Activated CD4-positive, alpha-beta memory T cell treated with anti-CD3 and anti-CD28 coated beads, Interleukin-2, amount 10 ng/mL, durations not matched to agents 7 days and 5 days (primary cell): ENCODE measurements around the gene NRTN. TPM values are rescaled to one million over a fixed set of nuclear protein-coding genes. Genes with fewer than 3 reads are reported as not detected.
"Not testable (repeated sequence)": the region's sequence is repeated elsewhere in the genome, so short reads cannot be mapped to it uniquely, and the experiment has no call there.

Source experiments
- CTCF ChIA-PET: fragments of 350-600 bp; sonication (Branson Sonifier 250); formaldehyde crosslinking; loops from one replicate; lab custom pipeline; 2021; ENCODE audit warnings: antibody characterized with exemption, inconsistent platforms; lab: Charles Lee
- POLR2A ChIA-PET: fragments of 350-600 bp; sonication (Branson Sonifier 250); formaldehyde crosslinking; loops from one replicate; lab custom pipeline; 2021; ENCODE audit warnings: antibody characterized with exemption; lab: Charles Lee
- DNase-seq: peaks from one replicate; pipeline ENCODE4 v3.0.0-alpha.2; 2020
- H3K27ac Mint-ChIP-seq: one replicate; pipeline ENCODE4 v1.8.0; 2021; ENCODE audit warnings: mild to moderate bottlenecking, mixed read lengths
- H3K27me3 Mint-ChIP-seq: one replicate; pipeline ENCODE4 v1.8.0; 2021; ENCODE audit warnings: mixed read lengths
- H3K36me3 Mint-ChIP-seq: one replicate; pipeline ENCODE4 v1.8.0; 2021; ENCODE audit warnings: low read depth, mixed read lengths
- H3K4me1 Mint-ChIP-seq: one replicate; pipeline ENCODE4 v1.8.0; 2021; ENCODE audit warnings: mixed read lengths
- H3K4me3 Mint-ChIP-seq: one replicate; pipeline ENCODE4 v1.8.0; 2021; ENCODE audit warnings: mild to moderate bottlenecking, mixed read lengths
- H3K9me3 Mint-ChIP-seq: one replicate; pipeline ENCODE4 v1.8.0; 2021; ENCODE audit warnings: mixed read lengths
- total RNA-seq, 2 experiments: library from RNA; stranded (reverse); gene quantifications; one replicate each; pipeline ENCODE4 v1.2.3, GENCODE V29; 2021

The NRTN gene
- total RNA-seq, 2 experiments from 2014 or later: 0.20 to 0.43 TPM

DNA sequence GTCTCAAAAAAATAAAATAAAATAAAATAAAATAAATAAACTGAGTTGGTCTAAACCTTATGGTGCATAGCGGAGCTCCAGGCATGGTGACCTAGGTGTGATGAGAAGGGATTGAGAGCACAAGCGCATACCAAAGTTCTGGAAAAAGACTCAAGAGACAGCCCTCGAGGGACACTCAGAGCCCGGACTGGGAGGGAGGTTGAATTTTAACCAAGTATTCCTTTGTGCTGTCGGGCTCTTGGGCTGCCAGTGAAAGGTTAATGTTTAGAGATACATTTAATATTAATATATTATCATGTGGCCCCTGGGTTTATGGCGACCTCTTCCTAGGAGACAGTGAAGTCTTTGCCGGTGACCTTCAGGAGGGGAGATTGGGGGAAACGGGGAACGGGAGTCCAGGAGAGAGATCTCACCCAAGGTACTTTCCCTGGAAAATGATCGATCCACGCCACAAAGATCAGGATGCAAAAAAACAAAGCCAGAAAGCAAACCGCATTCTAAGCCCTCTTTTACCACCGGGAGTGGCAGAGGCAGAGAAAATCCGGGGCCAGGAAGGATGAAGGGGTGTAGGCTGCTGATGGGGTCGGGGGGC lies 33.0 kb downstream of the NRTN start:
- Mint-ChIP-seq H3K36me3 (no peaks in the 10 kb centered on the region), H3K9me3 (no peaks in the 10 kb centered on the region), H3K4me1 (peaks cover 2% of the 10 kb centered on the region), H3K4me3 (no peak overlapping the region), H3K27ac (no peak overlapping the region), H3K27me3 (no peaks in the 10 kb centered on the region)
- no peak for DNase-seq
- ChIA-PET CTCF (no interaction called here), POLR2A (interaction anchor here (2.4 kb wide), 1 partner anchor 9 kb away, joined by 14 read pairs; no protein-coding TSS in a partner anchor)

DNA sequence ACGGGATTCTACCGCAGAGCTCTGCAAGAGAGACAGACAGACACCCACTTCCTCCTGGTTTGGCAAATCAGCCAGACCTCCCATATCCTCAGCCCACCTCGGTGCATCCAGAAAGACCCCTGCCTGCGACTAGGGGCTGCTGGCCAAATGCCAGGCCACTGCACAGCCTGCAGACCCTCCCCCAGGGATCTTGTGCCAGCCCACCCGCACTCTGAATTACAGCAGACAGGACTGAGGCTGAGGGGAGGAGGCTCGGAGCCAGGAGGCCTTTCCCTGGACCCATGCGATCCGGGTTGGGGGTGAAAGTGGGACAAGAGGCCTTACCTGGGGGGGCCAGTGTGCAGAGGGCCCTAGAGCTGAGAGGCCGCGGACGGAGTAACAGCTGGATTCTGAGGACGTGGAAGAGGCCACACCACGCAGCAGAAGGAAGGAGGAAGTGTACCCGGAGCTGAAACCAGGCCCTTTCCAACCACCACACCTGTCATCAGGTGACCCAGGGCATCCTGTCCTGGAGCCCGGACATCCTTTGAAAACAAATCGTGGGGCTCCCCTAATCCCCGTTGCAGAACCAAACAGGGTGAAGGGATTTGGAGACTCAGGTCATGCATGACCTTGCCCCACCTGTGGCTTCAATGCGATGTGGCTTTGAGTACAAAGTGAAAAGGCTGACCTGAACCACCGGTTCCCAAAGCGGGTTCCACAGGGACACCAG lies 33.6 kb downstream of the NRTN start:
- H3K27me3 Mint-ChIP-seq: no peaks in the 10 kb centered on the region
- H3K4me1 Mint-ChIP-seq: peaks cover 2% of the 10 kb centered on the region
- H3K9me3 Mint-ChIP-seq: no peaks in the 10 kb centered on the region
- DNase-seq: no peak
- POLR2A ChIA-PET: interaction anchor here (2.4 kb wide), 1 partner anchor 10 kb away, joined by 14 read pairs; no protein-coding TSS in a partner anchor
- CTCF ChIA-PET: no interaction called here
- no peak overlapping the region for H3K4me3 Mint-ChIP-seq
- no peak overlapping the region for H3K27ac Mint-ChIP-seq
- no peaks in the 10 kb centered on the region for H3K36me3 Mint-ChIP-seq

DNA sequence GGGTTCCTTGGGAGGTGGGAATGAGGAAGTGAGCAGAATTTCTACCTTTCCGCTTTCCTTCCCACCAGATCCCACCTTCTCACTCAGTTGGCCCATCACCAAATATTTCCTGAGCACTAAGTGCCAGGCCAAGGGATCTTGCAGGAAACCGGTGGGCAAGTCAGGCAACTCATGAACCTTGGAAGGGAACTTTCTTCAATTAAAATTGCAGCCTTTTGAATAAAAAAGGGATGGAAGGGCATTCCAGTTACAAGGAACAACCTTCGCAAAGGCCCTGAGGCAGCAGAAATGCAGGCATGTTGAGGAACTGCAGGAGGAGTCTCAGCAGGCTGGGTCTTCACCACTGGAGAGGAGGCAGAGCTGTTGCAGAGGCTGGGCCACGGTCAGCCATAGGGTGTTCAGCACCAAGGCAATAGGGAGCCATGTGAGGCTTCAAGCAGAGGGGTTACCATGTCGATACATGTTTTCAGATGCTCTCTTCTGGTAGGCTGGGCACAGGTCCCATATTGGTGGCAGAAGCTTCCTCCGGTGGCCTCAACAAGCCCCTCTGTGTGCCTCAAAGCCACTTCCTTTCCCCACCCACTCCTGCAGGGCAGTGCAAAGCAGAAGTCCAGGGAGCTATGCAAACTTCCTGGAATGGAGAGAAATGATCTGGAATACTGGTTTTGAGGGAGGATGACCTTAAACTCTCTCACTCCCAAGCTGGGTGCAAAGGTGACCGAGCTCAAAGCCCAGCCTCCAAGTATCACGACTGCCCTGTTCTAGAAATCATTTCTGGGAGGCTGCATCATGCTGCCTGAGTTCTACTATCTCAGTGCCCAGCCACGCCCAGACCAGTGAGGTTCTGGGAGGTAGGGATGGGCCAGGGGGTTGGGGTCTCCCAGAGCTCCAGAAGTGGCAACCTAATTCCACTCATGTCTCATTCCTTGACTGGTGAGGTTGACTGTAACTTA lies 34.5 kb downstream of the NRTN start, which contains the start of gene FUT6:
TSS of gene FUT6 (minus strand) at position 638 of the 953 bp plus-strand sequence. CDS start 7,135 bp downstream, outside the sequence.
- H3K4me1 Mint-ChIP-seq: peaks cover 2% of the 10 kb centered on the region
- H3K27me3 Mint-ChIP-seq: no peaks in the 10 kb centered on the region
- H3K4me3 Mint-ChIP-seq: no peak within 1 kb of the TSS
- ChIA-PET POLR2A (interaction anchor here (1.1 to 2.4 kb wide), 2 partner anchors 11 to 65 kb away, joined by 3 to 14 read pairs; partner anchors contain the start of gene VMAC), CTCF (interaction anchor here (2.0 kb wide), 1 partner anchor 35 kb away, joined by 5 read pairs; no protein-coding TSS in a partner anchor)
- H3K36me3 Mint-ChIP-seq: no peaks in the 10 kb centered on the region
- DNase-seq: no peak
- H3K9me3 Mint-ChIP-seq: no peaks in the 10 kb centered on the region
- H3K27ac Mint-ChIP-seq: no peak within 1 kb of the TSS

GRCh38 chr19:5841735-5842111 lies 36.9 kb downstream of the NRTN start:
- H3K27ac Mint-ChIP-seq, DNase-seq, H3K36me3 Mint-ChIP-seq, H3K4me1 Mint-ChIP-seq, H3K4me3 Mint-ChIP-seq, H3K9me3 Mint-ChIP-seq, H3K27me3 Mint-ChIP-seq, CTCF ChIA-PET: not testable (repeated sequence)
- POLR2A ChIA-PET: interaction anchor here (0.9 kb wide), 1 partner anchor 12 kb away, joined by 3 read pairs; no protein-coding TSS in a partner anchor

GRCh38 chr19:5843295-5843927 lies 38.5 kb downstream of the NRTN start:
- H3K9me3 Mint-ChIP-seq: no peaks in the 10 kb centered on the region
- peaks cover 2% of the 10 kb centered on the region for H3K4me1 Mint-ChIP-seq
- H3K36me3 Mint-ChIP-seq: no peaks in the 10 kb centered on the region
- no peak overlapping the region for H3K4me3 Mint-ChIP-seq
- H3K27ac Mint-ChIP-seq: no peak overlapping the region
- H3K27me3 Mint-ChIP-seq: no peaks in the 10 kb centered on the region
- DNase-seq: no peak
- CTCF ChIA-PET: no interaction called here
- POLR2A ChIA-PET: no interaction called here

DNA sequence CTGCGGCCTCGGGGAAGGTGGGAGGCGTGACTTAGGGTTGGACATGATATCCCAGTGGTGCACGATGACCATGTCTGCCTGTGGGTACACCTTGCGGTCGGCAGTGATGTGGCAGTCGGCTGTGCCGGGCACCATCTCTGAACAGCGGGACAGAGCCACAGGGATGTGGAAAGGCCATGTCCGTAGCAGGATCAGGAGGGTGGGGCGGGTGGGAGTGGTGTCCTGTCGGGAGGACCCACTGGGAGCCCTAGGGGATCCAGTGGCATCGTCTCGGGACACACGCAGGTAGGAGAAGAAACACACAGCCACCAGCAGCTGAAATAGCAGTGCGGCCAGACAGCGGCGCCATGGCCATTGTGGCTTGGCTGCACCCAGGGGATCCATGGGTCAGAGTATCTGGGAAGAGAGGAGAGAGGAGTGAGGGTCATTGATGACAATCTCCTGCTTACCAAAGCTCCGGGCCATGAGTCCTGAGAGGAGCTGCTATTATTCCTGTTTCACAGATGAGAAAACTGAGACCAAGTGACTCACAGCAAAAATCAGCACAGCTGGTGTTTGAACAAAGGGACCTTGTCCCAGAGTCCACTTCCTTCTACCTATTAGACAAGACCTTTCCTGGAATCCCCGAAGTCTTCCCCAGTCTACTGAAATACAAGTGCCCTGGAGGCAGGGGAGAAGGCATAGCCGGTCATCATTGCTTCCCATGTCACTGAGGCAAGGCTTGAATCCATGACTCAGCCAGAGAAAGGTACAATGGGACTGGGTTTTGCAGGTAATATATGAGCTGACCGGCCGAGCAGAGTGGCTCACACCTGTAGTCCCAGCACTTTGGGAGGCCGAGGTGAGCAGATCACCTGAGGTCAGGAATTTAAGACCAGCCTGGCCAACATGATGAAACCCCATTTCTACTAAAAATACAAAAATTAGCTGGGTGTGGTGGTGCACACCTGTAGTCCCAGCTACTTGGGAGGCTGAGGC lies 39.9 kb downstream of the NRTN start:
- Mint-ChIP-seq H3K4me1 (no peaks in the 10 kb centered on the region), H3K4me3 (no peak overlapping the region), H3K9me3 (no peaks in the 10 kb centered on the region), H3K27me3 (no peaks in the 10 kb centered on the region), H3K27ac (no peak overlapping the region), H3K36me3 (no peaks in the 10 kb centered on the region)
- CTCF ChIA-PET: no interaction called here
- DNase-seq: no peak
- POLR2A ChIA-PET: no interaction called here

DNA sequence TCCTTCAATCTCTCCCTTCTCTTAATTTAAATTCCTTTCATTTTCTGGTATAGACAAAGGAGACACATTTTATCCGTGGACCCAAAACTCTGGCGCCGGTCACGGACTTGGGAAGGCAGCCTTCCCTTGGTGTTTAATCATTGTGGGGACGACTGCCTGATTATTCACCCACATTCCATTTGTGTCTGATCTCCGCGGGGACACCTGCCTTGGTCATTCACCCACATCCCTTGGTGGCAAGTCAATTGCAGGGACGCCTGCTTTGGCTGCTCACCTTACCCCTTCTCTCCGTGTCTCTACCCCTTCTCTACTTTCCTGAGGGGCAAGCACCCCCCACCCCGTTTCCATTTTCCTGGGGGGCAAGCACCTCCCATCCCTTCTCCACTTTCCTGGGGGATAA lies 43.0 kb downstream of the NRTN start:
- H3K36me3 Mint-ChIP-seq, POLR2A ChIA-PET, CTCF ChIA-PET, H3K27ac Mint-ChIP-seq, H3K4me1 Mint-ChIP-seq, H3K4me3 Mint-ChIP-seq, H3K9me3 Mint-ChIP-seq, DNase-seq, H3K27me3 Mint-ChIP-seq: not testable (repeated sequence)

GRCh38 chr19:5848621-5849020 lies 43.8 kb downstream of the NRTN start:
- H3K27ac Mint-ChIP-seq, H3K4me3 Mint-ChIP-seq, H3K36me3 Mint-ChIP-seq, H3K27me3 Mint-ChIP-seq, CTCF ChIA-PET, H3K9me3 Mint-ChIP-seq, DNase-seq, H3K4me1 Mint-ChIP-seq, POLR2A ChIA-PET: not testable (repeated sequence)

- no peak for DNase-seq
- H3K36me3 Mint-ChIP-seq: no peaks in the 10 kb centered on the region
- H3K9me3 Mint-ChIP-seq: no peaks in the 10 kb centered on the region
- H3K4me3 Mint-ChIP-seq: no peak overlapping the region
- peaks cover 4% of the 10 kb centered on the region for H3K27me3 Mint-ChIP-seq
- H3K4me1 Mint-ChIP-seq: no peaks in the 10 kb centered on the region
- POLR2A ChIA-PET: no interaction called here
- no peak overlapping the region for H3K27ac Mint-ChIP-seq
- CTCF ChIA-PET: no interaction called here
Observed at GRCh38 chr19:5850189-5850588, 45.3 kb downstream of the NRTN start.

- DNase-seq: no peak
- POLR2A ChIA-PET: no interaction called here
- CTCF ChIA-PET: no interaction called here
Observed at GRCh38 chr19:5850743-5851293, 46.0 kb downstream of the NRTN start.

GRCh38 chr19:5851302-5851701 lies 46.4 kb downstream of the NRTN start, which contains the start of gene FUT3:
Gene FUT3, minus strand, starts transcription at chr19:5851449.
- DNase-seq: no peak
- no peaks in the 10 kb centered on the region for H3K36me3 Mint-ChIP-seq
- POLR2A ChIA-PET: no interaction called here
- H3K4me3 Mint-ChIP-seq: no peak within 1 kb of the TSS
- peaks cover 4% of the 10 kb centered on the region for H3K27me3 Mint-ChIP-seq
- H3K9me3 Mint-ChIP-seq: no peaks in the 10 kb centered on the region
- H3K27ac Mint-ChIP-seq: no peak within 1 kb of the TSS
- CTCF ChIA-PET: no interaction called here
- H3K4me1 Mint-ChIP-seq: no peaks in the 10 kb centered on the region

More at GRCh38 chr19:5850743-5851293, 46.0 kb downstream of the NRTN start:
- Mint-ChIP-seq H3K9me3 (no peaks in the 10 kb centered on the region), H3K27ac (no peak overlapping the region), H3K4me3 (no peak overlapping the region), H3K36me3 (no peaks in the 10 kb centered on the region), H3K4me1 (no peaks in the 10 kb centered on the region), H3K27me3 (peaks cover 4% of the 10 kb centered on the region)
